KOPT-K1 (cell line): ENCODE data around the gene PRKAR1B.

Experiments used
- H3K27ac ChIP-seq: fragments of 200-600 bp; sonication (generic); 2 replicates; pipeline ENCODE4 v1.5.1; 2016; ENCODE audit warnings: antibody characterized with exemption, mild to moderate bottlenecking, low read depth, low read length; ENCODE audit not compliant: poor library complexity, severe bottlenecking
- H3K36me3 ChIP-seq: fragments of 200-600 bp; sonication (generic); 2 replicates; pipeline ENCODE4 v1.5.1; 2017; ENCODE audit warnings: antibody characterized with exemption, mild to moderate bottlenecking, low read length, moderate library complexity; ENCODE audit not compliant: insufficient read depth
- H3K9me3 ChIP-seq: fragments of 200-600 bp; sonication (generic); 2 replicates; pipeline ENCODE4 v1.5.1; 2017; ENCODE audit warnings: antibody characterized with exemption, low read length, mild to moderate bottlenecking; ENCODE audit not compliant: insufficient read depth, poor library complexity, severe bottlenecking

Gene PRKAR1B

DNA sequence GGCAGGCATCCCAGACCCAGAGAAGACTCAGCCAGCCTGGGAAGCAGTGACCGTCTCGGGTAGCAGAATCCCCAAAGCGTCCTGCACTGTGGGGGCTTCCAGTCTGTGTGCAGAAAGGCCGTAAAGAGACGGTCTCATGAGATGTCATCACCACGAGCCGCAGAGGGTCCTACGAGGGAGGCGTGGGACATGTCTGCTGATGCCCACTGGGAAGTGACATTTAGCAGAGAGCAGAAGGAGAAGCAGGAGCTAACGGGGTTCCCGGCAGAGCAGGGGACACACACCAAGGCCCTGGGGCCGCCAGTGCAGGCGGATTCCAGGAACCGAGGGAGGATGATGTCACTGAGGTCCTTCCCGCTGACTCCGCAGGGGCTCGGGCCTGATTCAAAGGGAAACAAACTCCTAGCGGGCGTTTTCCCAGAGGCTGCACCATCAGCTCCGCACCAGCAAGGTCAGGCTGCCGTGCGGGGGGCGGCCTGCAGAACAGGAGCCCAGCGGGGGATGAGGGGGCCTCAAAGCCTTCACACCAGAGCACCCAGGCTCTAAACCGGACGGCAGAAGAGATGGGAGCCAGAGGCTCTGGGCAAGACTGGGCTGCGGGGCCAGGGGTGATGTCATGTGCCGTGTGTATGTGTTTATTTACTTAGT, 122.1 kb downstream of the PRKAR1B start:
- peaks cover 14% of the 10 kb centered on the region for H3K36me3 ChIP-seq
- H3K9me3 ChIP-seq = no peaks in the 10 kb centered on the region
- peak overlapping the region; percentile 98 for H3K27ac ChIP-seq

DNA sequence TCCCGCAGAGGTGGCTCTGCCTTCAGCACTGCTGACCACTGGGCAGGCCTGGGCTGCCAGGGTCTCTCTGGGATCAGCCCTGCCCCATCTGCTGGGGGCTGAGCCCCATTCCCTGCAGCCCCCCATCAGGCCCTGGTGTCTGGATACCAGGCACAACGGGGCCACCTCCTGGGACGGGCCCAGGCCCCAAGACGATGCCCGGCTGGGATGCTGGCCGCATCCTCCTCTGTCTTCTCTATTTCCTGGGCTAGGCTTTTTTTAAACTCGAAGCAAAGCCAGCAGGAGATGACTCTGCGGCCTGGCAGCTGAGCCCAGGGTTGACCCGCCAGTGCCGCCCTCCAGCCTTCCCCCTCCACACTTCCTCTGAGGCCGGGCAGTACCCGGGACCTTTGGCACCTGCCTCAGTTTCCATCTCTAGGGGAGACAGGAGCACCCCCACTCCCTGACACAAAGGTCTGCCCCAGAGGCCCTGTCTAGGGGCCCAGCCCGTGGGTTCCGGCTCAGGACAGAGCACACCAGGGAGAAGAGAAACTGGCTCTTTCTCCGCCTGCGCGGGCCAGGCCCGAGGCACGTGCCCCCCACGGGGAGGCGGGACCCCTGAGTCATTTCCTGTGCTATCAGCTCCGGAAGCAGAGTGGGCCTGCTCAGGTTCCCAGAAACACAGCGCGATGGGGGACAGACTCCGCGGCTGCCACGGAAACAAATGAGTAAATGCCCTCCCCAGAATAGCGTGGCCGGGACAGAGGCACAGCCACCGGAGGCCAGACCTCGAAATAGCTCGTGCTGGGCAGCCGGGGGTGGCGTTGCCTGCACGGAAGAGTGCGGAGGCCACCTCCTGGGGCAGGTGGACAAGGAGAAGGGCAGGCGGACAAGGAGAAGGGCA, 122.8 kb downstream of the PRKAR1B start:
- Histone ChIP-seq H3K36me3 (peaks cover 14% of the 10 kb centered on the region), H3K9me3 (no peaks in the 10 kb centered on the region), H3K27ac (peak overlapping the region; percentile 98)

DNA sequence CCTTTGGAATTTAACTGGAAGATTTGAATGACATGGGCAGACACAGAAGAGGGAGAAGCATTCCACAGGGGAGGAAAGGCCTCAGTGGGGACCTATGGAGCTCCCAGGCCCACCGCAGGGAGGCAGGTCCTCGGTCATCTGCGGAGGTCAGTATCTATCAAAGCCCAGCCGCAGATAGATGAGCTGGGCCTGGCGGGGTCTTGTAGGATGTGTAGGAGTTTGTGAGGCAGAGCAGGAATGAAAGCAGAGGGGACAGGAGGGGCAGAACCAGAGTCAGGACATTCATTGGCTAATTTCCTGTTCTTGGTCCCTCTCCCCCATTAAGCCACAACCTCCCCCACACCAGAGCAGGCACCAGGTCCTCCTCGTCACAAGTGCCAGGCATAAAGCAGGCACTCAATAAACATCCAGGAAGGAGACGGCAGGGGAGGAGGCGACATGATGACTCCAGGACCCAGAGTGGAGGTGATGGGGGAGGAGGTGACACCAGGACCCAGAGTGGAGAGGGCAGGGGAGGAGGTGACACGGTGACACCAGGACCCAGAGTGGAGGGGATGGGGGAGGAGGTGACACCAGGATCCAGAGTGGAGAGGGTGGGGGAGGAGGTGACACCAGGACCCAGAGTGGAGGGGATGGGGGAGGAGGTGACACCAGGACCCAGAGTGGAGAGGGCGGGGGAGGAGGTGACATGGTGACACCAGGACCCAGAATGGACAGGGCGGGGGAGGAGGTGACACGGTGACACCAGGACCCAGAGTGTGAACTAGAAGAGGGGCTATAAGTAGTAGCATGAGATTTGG, 123.7 kb downstream of the PRKAR1B start:
- peaks cover 14% of the 10 kb centered on the region for H3K36me3 ChIP-seq
- peak overlapping the region; percentile 98 for H3K27ac ChIP-seq

DNA sequence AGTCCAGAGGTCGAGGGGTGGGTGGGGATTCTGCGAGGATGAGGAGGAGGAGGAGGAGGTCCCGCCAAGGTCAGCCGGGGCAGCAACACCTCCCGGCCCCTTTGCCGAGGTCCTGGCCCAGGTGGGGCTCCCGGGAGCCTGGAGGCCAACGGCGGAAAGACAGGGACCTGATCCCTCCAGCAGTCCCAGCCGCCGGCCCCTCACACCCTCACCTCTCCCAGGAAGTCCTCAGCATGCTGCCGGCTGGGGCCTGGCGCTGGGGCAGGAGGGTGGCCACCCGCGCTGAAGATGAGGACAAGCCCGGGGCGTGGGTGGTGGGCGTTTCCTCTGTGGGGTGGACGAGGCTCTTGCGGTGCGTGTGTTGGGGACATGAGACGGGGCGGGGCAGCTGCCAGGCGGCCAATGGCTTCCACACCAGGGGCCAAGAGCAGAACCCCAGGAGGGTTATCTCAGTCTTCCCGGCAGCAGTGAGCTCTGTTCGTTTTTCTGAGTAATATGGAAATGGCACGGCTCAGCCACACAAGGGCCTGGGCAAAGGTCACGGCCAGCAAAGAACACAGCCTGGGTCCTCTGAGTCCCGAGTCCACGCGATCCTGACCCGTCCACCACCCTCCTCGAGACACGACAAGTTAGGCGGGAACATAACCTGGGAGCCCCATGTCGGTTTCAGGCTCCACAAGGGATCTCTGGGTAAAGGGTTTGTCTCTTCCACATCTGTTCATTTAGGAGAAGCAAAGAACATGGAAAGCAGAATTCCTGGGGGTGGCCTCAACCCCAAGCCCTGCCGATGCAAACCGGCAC, 124.5 kb downstream of the PRKAR1B start:
- peaks cover 14% of the 10 kb centered on the region for H3K36me3 ChIP-seq
- peak overlapping the region; percentile 98 for H3K27ac ChIP-seq
- H3K9me3 ChIP-seq = no peaks in the 10 kb centered on the region

More for the DNA sequence above, 123.7 kb downstream of the PRKAR1B start:
- no peaks in the 10 kb centered on the region for H3K9me3 ChIP-seq

DNA sequence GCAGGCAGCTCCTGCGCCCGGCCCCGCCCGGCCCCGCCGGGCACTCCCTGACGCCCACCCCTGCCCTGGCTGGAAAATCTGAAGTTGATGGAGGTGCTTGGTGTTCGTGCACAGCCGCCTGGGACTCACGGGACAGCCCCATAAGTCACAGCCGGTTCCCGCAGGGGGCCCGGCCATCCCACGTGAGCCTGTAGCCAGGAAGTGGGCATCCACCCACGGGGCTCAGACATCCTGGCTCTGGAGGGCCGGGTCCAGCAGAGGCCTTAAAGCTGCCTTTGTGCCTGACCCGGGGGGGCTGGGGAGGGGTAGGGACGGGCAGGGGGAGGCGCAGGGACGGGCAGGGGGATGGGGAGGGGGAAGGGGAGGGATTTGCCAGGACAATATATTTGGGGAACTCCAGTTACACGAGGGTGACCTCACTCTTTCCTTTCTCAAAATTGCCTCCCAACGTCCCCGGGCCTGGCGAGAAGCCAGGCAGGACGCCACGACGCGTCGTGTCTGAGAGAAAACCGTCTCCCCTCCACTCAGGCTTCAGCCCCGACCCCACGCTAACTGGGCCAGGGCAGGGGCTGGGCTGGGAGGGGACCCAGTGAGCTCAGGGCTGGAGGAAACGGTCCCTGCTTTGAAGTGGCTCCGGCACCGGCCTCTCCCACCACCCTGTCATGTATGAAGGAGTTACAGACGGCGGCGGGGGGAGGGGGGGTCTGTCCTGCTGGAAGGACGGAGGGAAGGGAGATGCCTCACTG, 125.3 kb downstream of the PRKAR1B start:
- Histone ChIP-seq H3K9me3 (no peaks in the 10 kb centered on the region), H3K36me3 (peaks cover 14% of the 10 kb centered on the region), H3K27ac (no peak overlapping the region)

DNA sequence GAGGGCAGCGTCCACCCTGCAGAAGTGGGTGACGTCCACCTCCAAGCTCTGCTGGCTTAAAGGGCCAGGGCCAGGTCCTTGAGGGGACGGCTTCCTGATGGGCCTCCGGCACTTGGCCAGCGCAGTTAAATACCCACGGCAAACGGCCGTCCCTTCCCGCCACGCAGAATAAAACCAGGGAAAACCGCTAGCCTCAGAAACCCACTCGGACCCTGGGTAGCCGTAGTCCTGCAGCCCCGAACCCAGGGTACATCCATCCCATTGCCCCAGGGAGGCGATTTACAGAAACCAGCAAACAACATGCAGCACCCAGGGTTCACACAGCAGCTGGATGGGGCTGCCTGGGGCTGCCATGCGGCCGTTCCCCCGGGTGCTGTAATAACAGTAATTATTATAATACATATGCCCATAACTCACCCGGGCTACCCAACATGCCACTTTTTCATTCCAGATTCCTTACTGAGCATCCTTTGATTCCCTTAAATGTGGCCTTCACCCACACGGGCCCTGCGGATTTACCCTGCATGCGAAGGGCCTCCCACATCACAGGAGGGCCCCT, 126.0 kb downstream of the PRKAR1B start:
- Histone ChIP-seq H3K9me3 (no peaks in the 10 kb centered on the region), H3K27ac (no peak overlapping the region), H3K36me3 (peaks cover 16% of the 10 kb centered on the region)

DNA sequence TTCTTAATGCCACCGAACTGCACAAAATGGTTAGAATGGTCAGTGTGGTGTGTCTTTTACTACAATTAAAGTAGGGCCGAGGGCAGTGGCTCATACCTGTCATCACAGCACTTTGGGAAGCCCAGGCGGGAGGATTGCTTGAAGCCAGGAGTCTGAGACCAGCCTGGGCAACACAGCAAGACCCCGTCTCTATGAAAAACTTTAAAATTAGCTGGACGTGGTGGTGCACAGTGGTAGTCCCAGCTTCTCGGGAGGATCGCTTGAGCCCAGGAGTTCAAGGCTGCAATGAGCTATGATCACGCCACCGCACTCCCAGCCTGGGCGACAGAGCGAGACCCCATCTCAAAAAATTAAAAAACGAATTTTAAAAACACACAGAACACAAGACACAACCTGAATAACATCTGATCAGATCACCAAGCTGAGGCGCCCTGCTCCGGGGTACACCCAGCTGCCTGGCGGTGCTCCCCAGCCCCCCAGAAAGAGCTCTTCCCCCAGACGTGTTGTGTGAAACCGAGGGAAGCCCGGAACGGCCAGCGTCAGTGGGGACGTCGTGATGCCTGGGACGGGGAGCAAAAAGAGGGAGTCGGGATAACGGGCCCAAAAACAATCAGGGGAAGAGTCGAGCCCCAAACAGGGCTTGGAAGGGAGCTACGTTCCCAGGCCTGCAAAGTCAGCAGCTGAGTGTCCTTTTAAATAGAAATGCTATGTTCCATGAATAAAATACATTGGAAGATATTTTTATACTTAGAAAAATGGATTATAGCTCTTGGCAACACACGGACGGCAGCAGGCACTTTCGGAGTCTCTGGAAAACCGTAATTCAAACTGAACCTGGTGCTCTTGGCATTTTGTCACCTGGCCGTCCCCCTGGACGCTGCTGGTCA, 126.7 kb downstream of the PRKAR1B start:
- H3K27ac ChIP-seq = no peak overlapping the region
- H3K9me3 ChIP-seq = peaks cover 7% of the 10 kb centered on the region
- peaks cover 16% of the 10 kb centered on the region for H3K36me3 ChIP-seq

DNA sequence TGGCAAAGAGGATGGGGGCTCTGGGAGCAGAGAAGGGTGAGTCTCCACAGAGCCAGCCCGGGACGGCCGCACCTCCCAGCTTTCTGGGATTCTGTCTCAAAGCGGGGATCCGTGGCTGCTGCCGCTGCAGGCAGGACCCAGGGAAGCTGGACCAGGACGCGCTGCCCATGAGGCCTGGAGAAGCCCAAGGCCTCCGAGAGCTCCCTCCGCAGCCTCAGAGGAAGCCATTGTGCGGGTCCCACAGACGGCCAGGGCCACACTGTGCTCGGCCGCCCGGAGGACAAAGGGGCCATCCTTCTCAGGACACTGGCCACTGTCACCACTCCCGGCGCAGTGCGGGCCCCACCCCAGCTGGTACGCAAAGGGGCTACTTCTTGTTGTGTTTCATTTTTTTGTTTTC, 128.2 kb downstream of the PRKAR1B start:
- no peak overlapping the region for H3K27ac ChIP-seq
- H3K9me3 ChIP-seq = peaks cover 8% of the 10 kb centered on the region
- H3K36me3 ChIP-seq = peaks cover 24% of the 10 kb centered on the region

DNA sequence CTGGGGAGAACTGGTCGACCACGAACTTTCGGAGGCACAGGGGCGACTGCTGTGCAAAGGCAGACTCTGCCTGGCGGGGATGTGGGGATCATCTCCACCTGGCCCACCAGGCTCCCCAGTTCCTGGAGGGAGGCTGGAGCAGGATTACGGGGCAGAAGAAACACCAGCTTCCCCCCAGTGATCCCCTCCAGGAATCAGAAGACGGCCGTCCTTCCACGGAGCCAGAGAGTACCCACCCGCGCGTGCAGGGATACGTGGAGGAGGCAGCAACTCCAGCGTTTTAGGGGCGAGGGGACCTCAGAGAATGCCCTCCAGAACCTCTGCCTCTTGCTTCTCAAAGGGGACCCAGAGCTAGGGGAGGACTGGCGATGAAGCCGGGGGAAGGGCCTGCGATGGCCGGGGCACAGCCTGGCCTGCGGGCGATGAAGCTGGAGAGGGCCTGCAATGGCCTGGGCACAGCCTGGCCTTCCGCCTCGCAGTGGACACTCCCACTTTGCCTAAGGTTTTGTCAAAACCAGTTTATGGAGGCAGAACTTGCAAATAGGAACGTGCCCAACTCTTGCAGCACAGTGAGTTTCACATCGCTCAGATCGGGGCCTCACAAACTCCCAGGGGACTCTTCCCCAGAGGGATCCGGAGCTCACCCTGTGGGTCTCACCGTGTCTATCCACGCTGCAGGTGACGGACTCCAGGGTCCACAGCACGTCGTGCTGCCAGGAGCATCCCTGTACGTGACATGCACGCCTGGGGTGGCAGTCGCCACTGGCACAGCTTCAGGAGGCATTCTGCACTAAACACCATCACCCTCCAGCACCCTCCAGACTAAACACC, 129.5 kb downstream of the PRKAR1B start:
- peaks cover 8% of the 10 kb centered on the region for H3K9me3 ChIP-seq
- H3K36me3 ChIP-seq = peaks cover 24% of the 10 kb centered on the region
- no peak overlapping the region for H3K27ac ChIP-seq

DNA sequence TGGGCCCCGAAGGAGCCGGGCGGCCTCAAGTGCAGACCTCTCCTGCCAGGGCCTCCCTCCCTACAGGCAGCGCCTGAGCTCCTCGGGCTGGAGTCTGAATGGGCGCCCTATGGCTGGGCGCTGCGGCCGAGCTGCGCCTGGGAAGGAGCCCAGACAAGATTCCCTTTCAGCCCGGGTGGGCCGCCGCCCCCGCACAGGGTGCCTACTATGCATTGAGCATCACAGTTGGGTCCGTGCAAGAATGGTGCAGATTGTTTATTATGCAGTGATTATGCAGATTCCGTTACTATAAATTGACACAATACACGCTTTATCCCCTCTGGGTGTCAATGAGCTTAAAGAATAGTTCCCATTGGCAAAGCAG, 130.3 kb downstream of the PRKAR1B start:
- Histone ChIP-seq H3K27ac (no peak overlapping the region), H3K36me3 (peaks cover 29% of the 10 kb centered on the region), H3K9me3 (peaks cover 8% of the 10 kb centered on the region)

DNA sequence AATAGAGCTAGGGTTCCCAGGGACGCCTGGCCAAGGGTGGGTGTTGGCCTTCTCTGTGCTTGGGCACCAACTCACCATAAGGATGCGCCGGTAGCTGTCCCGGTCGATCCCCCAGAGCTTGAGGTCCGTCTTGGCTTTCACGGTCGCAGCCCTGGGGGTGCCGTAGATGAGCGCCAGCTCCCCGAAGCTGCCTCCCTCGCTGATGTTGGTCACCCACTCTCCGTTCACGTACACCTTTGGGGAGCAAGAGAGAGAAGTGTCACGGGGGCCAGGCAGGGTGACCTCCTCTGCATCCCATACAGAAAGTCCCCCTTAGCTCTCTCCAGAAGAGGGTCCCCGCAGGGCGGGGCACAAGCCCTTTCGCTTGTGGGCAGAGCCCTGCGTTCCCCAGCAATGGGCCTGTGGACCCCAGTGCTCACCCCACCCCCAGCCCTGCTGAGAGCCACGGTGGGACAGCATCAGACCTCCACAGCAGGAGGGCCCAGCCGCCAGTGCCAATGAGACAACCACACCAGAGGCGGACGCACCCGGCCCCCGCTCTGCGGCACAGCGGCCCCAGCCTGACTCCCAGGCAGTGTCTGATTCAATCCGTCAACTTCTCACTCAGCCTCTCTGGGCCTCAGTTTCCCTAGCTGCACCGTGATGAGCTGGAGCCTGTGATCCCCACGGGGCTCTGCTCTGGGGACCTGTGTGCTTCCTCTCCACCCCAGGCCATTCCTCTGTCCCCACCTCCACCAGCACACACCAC, 130.8 kb downstream of the PRKAR1B start:
- H3K9me3 ChIP-seq = peaks cover 8% of the 10 kb centered on the region
- peaks cover 32% of the 10 kb centered on the region for H3K36me3 ChIP-seq
- no peak overlapping the region for H3K27ac ChIP-seq

DNA sequence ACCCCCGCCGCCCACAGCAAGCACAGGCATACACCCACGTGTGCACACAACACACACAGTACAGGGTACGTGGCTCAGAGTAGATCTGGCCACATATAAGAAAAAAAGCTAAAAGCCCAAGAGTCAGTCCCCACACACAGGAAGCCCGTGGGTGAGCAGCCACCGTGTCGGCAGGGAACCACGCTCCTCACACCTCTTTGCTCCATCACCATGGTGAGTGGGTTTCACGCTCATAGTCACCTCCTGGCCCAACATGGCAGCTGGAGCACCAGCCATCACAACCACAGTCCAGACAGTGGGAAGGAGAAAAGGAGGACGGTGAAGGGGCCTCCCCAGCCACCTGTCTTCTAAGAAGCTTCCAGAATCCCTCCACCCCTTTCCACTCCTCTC, 131.5 kb downstream of the PRKAR1B start:
- H3K27ac ChIP-seq = no peak overlapping the region
- H3K36me3 ChIP-seq = peaks cover 38% of the 10 kb centered on the region
- H3K9me3 ChIP-seq = peaks cover 8% of the 10 kb centered on the region
